Calu3 (cell line): ENCODE measurements around the gene TUBB1. TPM values are rescaled to one million over a fixed set of nuclear protein-coding genes. Genes with fewer than 3 reads are reported as not detected.
A peak's percentile ranks its signal among the peaks of the same experiment; 100 is the strongest.

Experiments
- BruUV-seq: library from RNA; stranded (reverse); fragments of 400-500 nt; replicated peaks from 2 replicates; lab custom pipeline; 2021; lab: Mats Ljungman, UMichigan
- CTCF ChIA-PET: fragments of 300-600 bp; sonication (Branson Sonifier 250); formaldehyde crosslinking; loops from one replicate; lab custom pipeline; 2022; ENCODE audit warnings: antibody characterized with exemption; lab: Charles Lee
- DNase-seq: peaks from one replicate; pipeline ENCODE4 v3.0.0; 2022
- H3K27ac Mint-ChIP-seq: one replicate; pipeline ENCODE4 v1.8.0; 2022; ENCODE audit warnings: mixed read lengths; ENCODE audit not compliant: unreplicated experiment
- H3K27me3 Mint-ChIP-seq: one replicate; pipeline ENCODE4 v1.8.0; 2022; ENCODE audit warnings: mixed read lengths; ENCODE audit not compliant: unreplicated experiment
- H3K36me3 Mint-ChIP-seq: one replicate; pipeline ENCODE4 v1.8.0; 2022; ENCODE audit warnings: mild to moderate bottlenecking, moderate library complexity, mixed read lengths; ENCODE audit not compliant: insufficient read depth, unreplicated experiment
- H3K4me1 Mint-ChIP-seq: one replicate; pipeline ENCODE4 v1.8.0; 2022; ENCODE audit warnings: mild to moderate bottlenecking, low read depth, mixed read lengths; ENCODE audit not compliant: unreplicated experiment
- H3K4me3 Mint-ChIP-seq: one replicate; pipeline ENCODE4 v1.8.0; 2022; ENCODE audit warnings: mild to moderate bottlenecking, low read depth, moderate library complexity, mixed read lengths; ENCODE audit not compliant: unreplicated experiment
- H3K9me3 Mint-ChIP-seq: one replicate; pipeline ENCODE4 v1.8.0; 2022; ENCODE audit warnings: low read depth, mixed read lengths; ENCODE audit not compliant: unreplicated experiment
- intact Hi-C: fragments of 100-400 bp; cut with micrococcal nuclease; formaldehyde crosslinking; loops from one replicate; pipeline ENCODE4 v1.10.0; 2022; ENCODE audit not compliant: unreplicated experiment
- total RNA-seq: library from RNA; stranded (reverse); gene quantifications from 2 replicates; pipeline ENCODE4 v1.2.3, GENCODE V29; 2022
- TF ChIP-seq, protein P1 (sequence below): fragments of 200-600 bp; IDR thresholded peaks from one replicate; pipeline ENCODE4 v1.8.0; 2022; ENCODE audit warnings: antibody characterized with exemption; ENCODE audit not compliant: unreplicated experiment

Gene TUBB1
- total RNA-seq, 1 experiment from 2014 or later = not detected

DNA sequence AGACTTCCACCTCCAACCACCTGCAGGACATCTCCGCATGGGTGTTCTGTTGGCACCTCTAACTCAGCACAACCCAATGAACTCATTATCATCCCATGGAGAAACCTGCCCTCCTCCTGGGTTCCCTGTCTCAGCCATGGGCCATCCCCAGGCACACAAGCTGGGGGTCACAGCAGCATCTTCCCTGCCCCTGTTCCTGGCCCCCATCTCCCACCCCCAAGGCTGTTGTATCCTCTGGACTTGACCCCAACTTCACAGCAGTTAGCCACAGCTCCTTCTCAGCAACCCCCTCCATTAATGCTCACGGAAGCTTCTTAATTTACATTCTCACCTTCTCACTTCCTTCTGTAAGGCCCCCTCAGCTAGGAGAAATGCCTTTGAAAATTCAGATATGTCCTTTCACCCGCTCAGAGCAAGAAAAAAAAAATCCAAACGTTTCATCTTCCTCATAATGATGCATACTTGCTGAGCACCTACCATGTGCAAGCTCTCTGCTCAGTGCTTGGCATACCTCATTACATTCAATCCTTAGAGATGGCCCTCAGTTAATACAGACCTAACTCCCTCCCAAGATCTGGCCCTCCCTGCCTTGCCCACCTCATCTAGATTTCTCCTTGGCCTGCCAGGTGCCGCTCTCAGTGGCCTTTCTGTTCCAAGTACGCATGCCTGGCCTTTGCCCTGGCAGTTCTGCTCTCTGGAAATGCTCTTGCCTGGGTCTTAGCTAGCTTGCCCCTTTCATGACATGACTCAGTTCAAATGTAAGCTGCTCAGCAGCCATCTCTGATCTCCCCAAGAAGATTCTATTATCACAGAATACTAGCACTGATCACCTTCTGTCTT lies 40.7 kb upstream of the TUBB1 start:
- CTCF ChIA-PET = interaction anchor here (1.0 kb wide), 1 partner anchor 30 kb away, joined by 3 read pairs; no protein-coding TSS in a partner anchor
- TF ChIP-seq, protein P1, sequence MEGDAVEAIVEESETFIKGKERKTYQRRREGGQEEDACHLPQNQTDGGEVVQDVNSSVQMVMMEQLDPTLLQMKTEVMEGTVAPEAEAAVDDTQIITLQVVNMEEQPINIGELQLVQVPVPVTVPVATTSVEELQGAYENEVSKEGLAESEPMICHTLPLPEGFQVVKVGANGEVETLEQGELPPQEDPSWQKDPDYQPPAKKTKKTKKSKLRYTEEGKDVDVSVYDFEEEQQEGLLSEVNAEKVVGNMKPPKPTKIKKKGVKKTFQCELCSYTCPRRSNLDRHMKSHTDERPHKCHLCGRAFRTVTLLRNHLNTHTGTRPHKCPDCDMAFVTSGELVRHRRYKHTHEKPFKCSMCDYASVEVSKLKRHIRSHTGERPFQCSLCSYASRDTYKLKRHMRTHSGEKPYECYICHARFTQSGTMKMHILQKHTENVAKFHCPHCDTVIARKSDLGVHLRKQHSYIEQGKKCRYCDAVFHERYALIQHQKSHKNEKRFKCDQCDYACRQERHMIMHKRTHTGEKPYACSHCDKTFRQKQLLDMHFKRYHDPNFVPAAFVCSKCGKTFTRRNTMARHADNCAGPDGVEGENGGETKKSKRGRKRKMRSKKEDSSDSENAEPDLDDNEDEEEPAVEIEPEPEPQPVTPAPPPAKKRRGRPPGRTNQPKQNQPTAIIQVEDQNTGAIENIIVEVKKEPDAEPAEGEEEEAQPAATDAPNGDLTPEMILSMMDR = no peak
- Mint-ChIP-seq H3K4me1 (peaks cover 13% of the 10 kb centered on the region), H3K4me3 (no peak overlapping the region), H3K27me3 (no peaks in the 10 kb centered on the region), H3K36me3 (peaks cover 31% of the 10 kb centered on the region), H3K9me3 (peaks cover 2% of the 10 kb centered on the region), H3K27ac (no peak overlapping the region)
- DNase-seq = no peak
- no TSS peak for BruUV-seq
- intact Hi-C loops = no loop called here

DNA sequence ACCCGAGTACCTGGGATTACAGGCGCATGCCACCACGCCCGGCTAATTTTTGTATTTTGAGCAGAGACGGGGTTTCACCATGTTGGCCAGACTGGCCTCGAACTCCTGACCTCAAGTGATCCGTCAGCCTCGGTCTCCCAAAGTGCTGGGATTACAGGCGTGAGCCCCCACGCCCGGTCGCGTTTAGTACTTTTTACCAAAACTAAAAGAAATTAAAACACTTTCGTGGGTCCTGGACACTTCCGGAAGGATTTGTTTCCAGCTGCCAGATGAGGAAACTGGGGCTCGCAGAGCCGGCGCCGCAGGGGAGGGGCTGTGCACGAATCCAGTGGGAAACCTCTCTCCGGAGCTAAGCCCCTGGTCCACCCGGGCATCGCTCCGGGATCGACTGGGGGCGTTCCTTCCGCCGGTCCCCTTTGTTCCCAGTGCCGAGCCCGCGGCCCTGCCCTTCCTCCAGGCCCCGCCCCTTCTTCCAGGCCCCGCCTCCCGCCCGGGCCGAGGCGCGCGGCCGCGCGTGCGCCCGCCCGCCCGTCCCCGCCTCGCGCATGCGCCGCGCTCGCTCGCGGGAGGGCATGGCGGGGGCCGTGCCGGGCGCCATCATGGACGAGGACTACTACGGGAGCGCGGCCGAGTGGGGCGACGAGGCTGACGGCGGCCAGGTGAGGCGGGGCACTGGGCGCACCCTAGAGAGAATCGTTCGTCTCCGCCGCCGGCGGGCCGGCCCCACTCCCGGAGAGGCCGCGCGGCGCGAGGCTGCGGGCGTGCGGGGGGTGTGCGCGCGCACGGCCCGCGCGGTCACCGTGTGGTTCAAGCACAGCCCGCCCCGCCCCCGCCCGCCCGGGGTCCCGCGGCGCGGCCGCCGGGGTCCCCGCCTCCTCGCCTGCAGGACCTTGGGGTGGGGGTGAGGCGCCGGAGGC lies 38.3 kb upstream of the TUBB1 start, which contains the start of gene NELFCD:
TSS of gene NELFCD (plus strand) at position 546 of the 917 bp plus-strand sequence. CDS start at position 600, 54 bp downstream.
- Mint-ChIP-seq H3K27me3 (no peaks in the 10 kb centered on the region), H3K36me3 (peaks cover 39% of the 10 kb centered on the region), H3K27ac (peak within 1 kb of the TSS; percentile 67), H3K9me3 (peaks cover 2% of the 10 kb centered on the region), H3K4me1 (peaks cover 27% of the 10 kb centered on the region), H3K4me3 (peak within 1 kb of the TSS; percentile 67)
- intact Hi-C loops = loop anchor here (5.0 kb wide), 2 partner anchors 51 to 89 kb away; partner anchors contain the start of gene ATP5F1E
- CTCF ChIA-PET = interaction anchor here (0.6 to 1.0 kb wide), 2 partner anchors 72 to 1283 kb away, joined by 5 read pairs; no protein-coding TSS in a partner anchor
- peak; percentile 99 for DNase-seq
- TSS peak; percentile 87 for BruUV-seq
- TF ChIP-seq, protein P1 = no peak

DNA sequence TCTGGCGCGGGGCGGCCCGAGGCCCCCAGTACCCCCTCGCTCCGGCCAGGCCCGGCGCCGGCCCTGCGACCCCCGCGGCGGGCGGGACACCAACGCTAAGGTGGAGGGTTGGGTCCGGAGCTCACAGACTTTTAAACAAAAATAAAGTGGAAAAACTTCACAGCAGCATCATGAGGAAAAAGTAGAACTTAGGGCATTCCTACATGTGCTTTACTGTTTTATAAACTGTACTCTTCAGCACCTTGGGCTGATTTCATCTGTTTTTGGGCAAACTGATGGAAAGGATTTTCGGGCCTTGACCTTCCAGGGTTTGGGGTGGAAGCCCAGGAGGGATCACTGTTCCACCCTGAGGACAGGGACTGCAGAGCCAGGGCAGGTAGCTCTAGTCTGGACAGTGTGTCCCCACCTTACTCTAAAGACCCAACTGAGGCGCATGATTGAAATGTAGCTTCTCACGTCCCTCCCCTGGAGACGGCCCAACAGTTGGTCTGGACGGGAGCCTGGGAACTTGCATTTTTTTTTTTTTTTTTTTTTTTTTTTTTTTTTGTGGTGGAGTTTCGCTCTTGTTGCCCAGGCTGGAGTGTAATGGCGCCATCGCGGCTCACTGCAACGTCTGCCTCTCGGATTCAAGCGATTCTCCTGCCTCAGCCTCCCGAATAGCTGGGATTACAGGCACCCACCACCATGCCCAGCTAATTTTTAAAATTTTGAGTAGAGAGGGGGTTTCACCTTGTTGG lies 37.4 kb upstream of the TUBB1 start:
- Mint-ChIP-seq H3K36me3 (peaks cover 44% of the 10 kb centered on the region), H3K4me1 (peaks cover 27% of the 10 kb centered on the region), H3K9me3 (peaks cover under 1% of the 10 kb centered on the region), H3K27ac (peak overlapping the region; percentile 67), H3K4me3 (peak overlapping the region; percentile 67), H3K27me3 (no peaks in the 10 kb centered on the region)
- CTCF ChIA-PET = interaction anchor here (0.5 to 1.1 kb wide), 7 partner anchors 10 to 1283 kb away, joined by 3 to 11 read pairs (median 5); no protein-coding TSS in a partner anchor
- TSS peak; percentile 50 for BruUV-seq
- intact Hi-C loops = loop anchor here (5.0 kb wide), 2 partner anchors 51 to 89 kb away; partner anchors contain the start of gene ATP5F1E
- TF ChIP-seq, protein P1 = no peak
- DNase-seq = peak; percentile 25
